Common myeloid progenitor, CD34-positive (primary cell): ENCODE data around the gene TRIP13.

ENCODE experiments used
- CTCF ChIA-PET: fragments of 350-600 bp; sonication (Branson Sonifier 250); formaldehyde crosslinking; loops from one replicate; lab custom pipeline; 2021; ENCODE audit warnings: antibody characterized with exemption; lab: Charles Lee
- POLR2A ChIA-PET: fragments of 350-600 bp; sonication (Branson Sonifier 250); formaldehyde crosslinking; loops from one replicate; lab custom pipeline; 2021; ENCODE audit warnings: antibody characterized with exemption; lab: Charles Lee
- DNase-seq, 3 donors: peaks; one replicate each; pipeline versions ENCODE4 v3.0.0 to v3.0.0-alpha.2; 2013
- H3K27ac ChIP-seq, 2 experiments: 1 replicate in 1 of 2; 2 replicates in 1 of 2; pipeline ENCODE4 v1.7.0; 2013; ENCODE audit warnings: inconsistent platforms in 2 of 2, low read length in 2 of 2, mild to moderate bottlenecking in 2 of 2, low read depth in 1 of 2, moderate library complexity in 1 of 2; ENCODE audit not compliant: severe bottlenecking in 2 of 2, insufficient read depth in 1 of 2, poor library complexity in 1 of 2
- H3K27me3 ChIP-seq, 5 experiments: replicated peaks in 2 of 5; 1 replicate in 3 of 5; 2 replicates in 2 of 5; pipeline versions ENCODE4 v1.6.1 to v1.7.0; 2013; ENCODE audit warnings: low read length in 4 of 5, mild to moderate bottlenecking in 2 of 5, moderate library complexity in 2 of 5, inconsistent platforms in 1 of 5; ENCODE audit not compliant: insufficient read depth in 5 of 5, control insufficient read depth in 4 of 5
- H3K36me3 ChIP-seq, 4 experiments: 1 replicate in 2 of 4; 2 replicates in 2 of 4; pipeline versions ENCODE4 v1.6.1 to v1.7.0; 2013; ENCODE audit warnings: low read length in 3 of 4, control low read depth in 1 of 4, mild to moderate bottlenecking in 1 of 4; ENCODE audit not compliant: control insufficient read depth in 4 of 4, insufficient read depth in 4 of 4
- H3K4me1 ChIP-seq, 4 experiments: 1 replicate in 3 of 4; 2 replicates in 1 of 4; pipeline versions ENCODE4 v1.6.1 to v1.7.1; 2013; ENCODE audit warnings: low read length in 3 of 4, mild to moderate bottlenecking in 3 of 4, control low read depth in 1 of 4, inconsistent platforms in 1 of 4, moderate library complexity in 1 of 4; ENCODE audit not compliant: control insufficient read depth in 4 of 4, insufficient read depth in 4 of 4; ENCODE audit errors: control extremely low read depth in 1 of 4
- H3K4me3 ChIP-seq, 7 experiments: 1 replicate in 4 of 7; 2 replicates in 3 of 7; pipeline versions ENCODE4 v1.5.1 to v1.7.0; 2013; ENCODE audit warnings: mild to moderate bottlenecking in 7 of 7, low read length in 6 of 7, moderate library complexity in 6 of 7, inconsistent platforms in 2 of 7, low read depth in 2 of 7, control low read depth in 1 of 7; ENCODE audit not compliant: insufficient read depth in 4 of 7, control insufficient read depth in 1 of 7; ENCODE audit errors: extremely low read depth in 1 of 7
- H3K9me3 ChIP-seq, 5 experiments: 1 replicate in 4 of 5; 2 replicates in 1 of 5; pipeline versions ENCODE4 v1.6.1 to v1.7.1; 2013; ENCODE audit warnings: low read length in 4 of 5, mild to moderate bottlenecking in 2 of 5, inconsistent platforms in 1 of 5, low read depth in 1 of 5, moderate library complexity in 1 of 5; ENCODE audit not compliant: control insufficient read depth in 4 of 5, insufficient read depth in 2 of 5; ENCODE audit errors: control extremely low read depth in 1 of 5
- WGBS: methylation state at CpG from one replicate; pipeline ENCODE4 v1.1.5; 2013; ENCODE audit not compliant: insufficient coverage; 5-methylcytosine and 5-hydroxymethylcytosine counted together

The TRIP13 gene

GRCh38 chr5:867300-867870 lies 25.3 kb upstream of the TRIP13 start:
- POLR2A ChIA-PET, result no interaction called here
- 100% methylated on average over 6 of the region's 6 CpGs for WGBS

GRCh38 chr5:868428-869135 lies 24.1 kb upstream of the TRIP13 start:
- Histone ChIP-seq H3K4me1 (no peaks in the 10 kb centered on the region), H3K9me3 (no peaks in the 10 kb centered on the region), H3K27ac (no peak overlapping the region), H3K36me3 (peaks cover 21 to 96% (median 87%) of the 10 kb centered on the region in 4 experiments), H3K4me3 (no peak overlapping the region), H3K27me3 (no peaks in the 10 kb centered on the region)
- ChIA-PET POLR2A (no interaction called here), CTCF (no interaction called here)
- no peak for DNase-seq
- WGBS, result 98% methylated on average over 16 of the region's 16 CpGs

More at GRCh38 chr5:867300-867870, 25.3 kb upstream of the TRIP13 start:
- H3K36me3 ChIP-seq, result peaks cover 15 to 99% (median 88%) of the 10 kb centered on the region in 4 experiments
- H3K27ac ChIP-seq, result no peak overlapping the region
- no peak for DNase-seq
- CTCF ChIA-PET, result no interaction called here
- H3K9me3 ChIP-seq, result no peaks in the 10 kb centered on the region
- H3K4me3 ChIP-seq, result no peak overlapping the region
- no peaks in the 10 kb centered on the region for H3K4me1 ChIP-seq
- H3K27me3 ChIP-seq, result no peaks in the 10 kb centered on the region

GRCh38 chr5:870956-871355 lies 21.7 kb upstream of the TRIP13 start:
- Histone ChIP-seq H3K4me3 (no peak overlapping the region), H3K36me3 (peaks cover 20 to 92% (median 83%) of the 10 kb centered on the region in 4 experiments), H3K4me1 (no peaks in the 10 kb centered on the region), H3K27ac (no peak overlapping the region), H3K9me3 (no peaks in the 10 kb centered on the region), H3K27me3 (no peaks in the 10 kb centered on the region)
- CTCF ChIA-PET, result no interaction called here
- WGBS, result 100% methylated on average over 5 of the region's 5 CpGs
- no peak for DNase-seq
- POLR2A ChIA-PET, result no interaction called here

- no peak overlapping the region for H3K27ac ChIP-seq
- ChIA-PET CTCF (no interaction called here), POLR2A (no interaction called here)
- peaks cover 20 to 93% (median 83%) of the 10 kb centered on the region in 4 experiments for H3K36me3 ChIP-seq
- H3K4me3 ChIP-seq, result no peak overlapping the region
- H3K9me3 ChIP-seq, result no peaks in the 10 kb centered on the region
- WGBS, result 94% methylated on average over 26 of the region's 29 CpGs
- no peaks in the 10 kb centered on the region for H3K27me3 ChIP-seq
- H3K4me1 ChIP-seq, result no peaks in the 10 kb centered on the region
- DNase-seq, result no peak
Observed at GRCh38 chr5:871596-872298, 20.9 kb upstream of the TRIP13 start.

GRCh38 chr5:872301-872700 lies 20.4 kb upstream of the TRIP13 start:
- POLR2A ChIA-PET, result no interaction called here
- no peak overlapping the region for H3K27ac ChIP-seq
- H3K36me3 ChIP-seq, result peaks cover 22 to 94% (median 85%) of the 10 kb centered on the region in 4 experiments
- H3K27me3 ChIP-seq, result no peaks in the 10 kb centered on the region
- no peak overlapping the region for H3K4me3 ChIP-seq
- no peaks in the 10 kb centered on the region for H3K4me1 ChIP-seq
- no peak for DNase-seq
- 90% methylated on average over 9 of the region's 10 CpGs for WGBS
- CTCF ChIA-PET, result no interaction called here
- no peaks in the 10 kb centered on the region for H3K9me3 ChIP-seq

- ChIA-PET POLR2A (no interaction called here), CTCF (no interaction called here)
- WGBS, result 96% methylated on average over 8 of the region's 8 CpGs
- Histone ChIP-seq H3K4me1 (no peaks in the 10 kb centered on the region), H3K36me3 (peaks cover 25 to 95% (median 85%) of the 10 kb centered on the region in 4 experiments), H3K27ac (no peak overlapping the region), H3K9me3 (no peaks in the 10 kb centered on the region), H3K4me3 (no peak overlapping the region), H3K27me3 (no peaks in the 10 kb centered on the region)
- DNase-seq, result no peak
Observed at GRCh38 chr5:873328-873727, 19.4 kb upstream of the TRIP13 start.

GRCh38 chr5:875931-876330 lies 16.8 kb upstream of the TRIP13 start:
- no peaks in the 10 kb centered on the region for H3K9me3 ChIP-seq
- no peaks in the 10 kb centered on the region for H3K27me3 ChIP-seq
- H3K4me3 ChIP-seq, result no peak overlapping the region
- H3K27ac ChIP-seq, result no peak overlapping the region
- H3K4me1 ChIP-seq, result no peaks in the 10 kb centered on the region
- ChIA-PET POLR2A (no interaction called here), CTCF (no interaction called here)
- no peak for DNase-seq
- WGBS, result 95% methylated on average over 21 of the region's 24 CpGs
- H3K36me3 ChIP-seq, result peaks cover 21 to 74% (median 62%) of the 10 kb centered on the region in 4 experiments
